Upper lobe of left lung (tissue), 6 donors: ENCODE measurements around the gene SNX10. TPM values are rescaled to one million over a fixed set of nuclear protein-coding genes. Genes with fewer than 3 reads are reported as not detected.
A peak's percentile ranks its signal among the peaks of the same experiment; 100 is the strongest.
"Not testable (repeated sequence)": the region's sequence is repeated elsewhere in the genome, so short reads cannot be mapped to it uniquely, and the experiment has no call there.

Source experiments
- ATAC-seq, 2 donors: fragments of 200-7000 bp; cut with Tn5 transposase; one replicate each; pipeline ENCODE4 v1.9.1; 2022; ENCODE audit warnings: mild to moderate bottlenecking in 2 of 2, moderate library complexity in 2 of 2; ENCODE audit not compliant: low FRiP score in 2 of 2
- DNase-seq, 2 donors: peaks; one replicate each; pipeline ENCODE4 v3.0.0-alpha.2; 2019 to 2020
- H3K27ac ChIP-seq, 4 donors: fragments of 200-600 bp; sonication (generic); one replicate each; pipeline ENCODE4 v1.5.1; 2016 to 2019
- H3K27me3 ChIP-seq, 4 donors: fragments of 200-600 bp; sonication (generic); one replicate each; pipeline ENCODE4 v1.5.1; 2017 to 2019
- H3K36me3 ChIP-seq, 4 donors: fragments of 200-600 bp; sonication (generic); one replicate each; pipeline ENCODE4 v1.5.1; 2016 to 2019
- H3K4me1 ChIP-seq, 4 donors: fragments of 200-600 bp; sonication (generic); one replicate each; pipeline ENCODE4 v1.5.1; 2018 to 2019
- H3K4me3 ChIP-seq, 4 donors: fragments of 200-600 bp; sonication (generic); one replicate each; pipeline ENCODE4 v1.5.1; 2017 to 2019; ENCODE audit warnings: mild to moderate bottlenecking in 2 of 4, moderate library complexity in 1 of 4
- H3K9me3 ChIP-seq, 4 donors: fragments of 200-600 bp; sonication (generic); one replicate each; pipeline ENCODE4 v1.5.1; 2018 to 2019
- CTCF ChIP-seq, 6 experiments: fragments of 450-650 bp in 4 of 6; fragments of 200-600 bp in 2 of 6; sonication (generic) in 2 of 6; IDR thresholded peaks; one replicate each; pipeline ENCODE4 v1.5.1; 2016 to 2019; ENCODE audit warnings: antibody characterized with exemption in 6 of 6
- EP300 ChIP-seq, 4 donors: sonication (generic); formaldehyde crosslinking; IDR thresholded peaks; one replicate each; pipeline ENCODE4 v1.5.1; 2017; ENCODE audit warnings: antibody characterized with exemption in 4 of 4, control low read depth in 2 of 4
- POLR2A ChIP-seq, 4 donors: fragments of 450-650 bp; IDR thresholded peaks; one replicate each; pipeline ENCODE4 v1.5.1; 2016 to 2017; ENCODE audit warnings: antibody characterized with exemption in 4 of 4, mild to moderate bottlenecking in 2 of 4
- POLR2AphosphoS5 ChIP-seq, 2 donors: sonication (generic); formaldehyde crosslinking; IDR thresholded peaks; one replicate each; pipeline ENCODE4 v1.5.1; 2017; ENCODE audit warnings: antibody characterized with exemption in 2 of 2
- WGBS, 2 donors: methylation state at CpG; one replicate each; pipeline ENCODE4 v1.1.5; 2017 to 2018; 5-methylcytosine and 5-hydroxymethylcytosine counted together
- total RNA-seq, 6 donors: library from RNA; depleted of rRNA in 4 of 6; stranded (reverse); fragments of >200 nt in 4 of 6; gene quantifications; one replicate each; pipeline versions ENCODE4 v1.1.0 to v1.2.1, GENCODE V29; 2016 to 2021
- donor health status: DM: no; HTN: no; CAD: no; lungs with moderate emphysema.
- donor health status: DM: no; HTN: yes; CAD: no; lungs with severe emphysema.

The SNX10 gene
- total RNA-seq, 6 donors from 2014 or later: 24.1 to 78.6 (median 36.4) TPM

GRCh38 chr7:26288126-26288525 is 3.5 kb upstream of the SNX10 start:
- H3K27ac ChIP-seq, H3K27me3 ChIP-seq, H3K4me3 ChIP-seq, H3K36me3 ChIP-seq, H3K9me3 ChIP-seq: not testable (repeated sequence)
- peak in 1 of 2 donors; percentile 45 for ATAC-seq
- WGBS, 2 donors: 58 to 62% methylated on average over 5 of the region's 5 CpGs
- peaks cover 0 to 18% (median 4%) of the 10 kb centered on the region in 4 donors for H3K4me1 ChIP-seq
- peak in 1 of 2 donors; percentile 36 for DNase-seq
- peak in 1 of 2 donors; percentile 18 for TF ChIP-seq POLR2AphosphoS5 (IDR thresholded peaks at IDR 0.05)

GRCh38 chr7:26291251-26291650 is 411 bp upstream of the SNX10 start:
- Histone ChIP-seq H3K36me3 (no peaks in the 10 kb centered on the region), H3K27me3 (no peaks in the 10 kb centered on the region), H3K4me1 (peaks cover 0 to 22% (median 6%) of the 10 kb centered on the region in 4 donors), H3K9me3 (no peaks in the 10 kb centered on the region), H3K27ac (peak overlapping the region in 2 of 4 donors; percentile 77 to 90), H3K4me3 (peak overlapping the region in 3 of 4 donors; percentile 59 to 72 (median 59))
- DNase-seq: no peak
- TF ChIP-seq CTCF (IDR thresholded peaks at IDR 0.05) (no peak), EP300 (IDR thresholded peaks at IDR 0.05) (no peak)
- ATAC-seq: no peak
- WGBS, 2 donors: 46 to 52% methylated on average over 4 of the region's 4 CpGs

GRCh38 chr7:26292768-26293560 is 1.3 kb downstream of the SNX10 start:
- no peaks in the 10 kb centered on the region for H3K36me3 ChIP-seq
- peaks cover 0 to 22% (median 6%) of the 10 kb centered on the region in 4 donors for H3K4me1 ChIP-seq
- DNase-seq (peak in 1 of 2 donors; percentile 53), ATAC-seq (peak; percentile 21 to 56)
- peak overlapping the region in 3 of 4 donors; percentile 59 to 72 (median 59) for H3K4me3 ChIP-seq
- H3K9me3 ChIP-seq: no peaks in the 10 kb centered on the region
- WGBS, 2 donors: 78 to 80% methylated on average over 11 of the region's 11 CpGs
- peak overlapping the region in 3 of 4 donors; percentile 62 to 90 (median 77) for H3K27ac ChIP-seq
- no peaks in the 10 kb centered on the region for H3K27me3 ChIP-seq
- TF ChIP-seq POLR2A (IDR thresholded peaks at IDR 0.05) (no peak), POLR2AphosphoS5 (IDR thresholded peaks at IDR 0.05) (no peak), CTCF (IDR thresholded peaks at IDR 0.05) (no peak), EP300 (IDR thresholded peaks at IDR 0.05) (no peak)

- H3K4me3 ChIP-seq: peak overlapping the region in 2 of 4 donors; percentile 59 to 72
- H3K4me1 ChIP-seq: peaks cover 0 to 22% (median 6%) of the 10 kb centered on the region in 4 donors
- H3K36me3 ChIP-seq: no peaks in the 10 kb centered on the region
- peak overlapping the region; percentile 50 to 90 (median 70) for H3K27ac ChIP-seq
- TF ChIP-seq POLR2AphosphoS5 (IDR thresholded peaks at IDR 0.05) (no peak), POLR2A (IDR thresholded peaks at IDR 0.05) (no peak), EP300 (IDR thresholded peaks at IDR 0.05) (no peak), CTCF (IDR thresholded peaks at IDR 0.05) (no peak)
- ATAC-seq (peak in 1 of 2 donors; percentile 45), DNase-seq (no peak)
- WGBS, 2 donors: 61 to 69% methylated on average over 6 of the region's 6 CpGs
- no peaks in the 10 kb centered on the region for H3K27me3 ChIP-seq
- no peaks in the 10 kb centered on the region for H3K9me3 ChIP-seq
Measured at GRCh38 chr7:26293569-26294308, 2.1 kb downstream of the SNX10 start.

GRCh38 chr7:26295015-26295414 is 3.4 kb downstream of the SNX10 start:
- Histone ChIP-seq H3K9me3 (no peaks in the 10 kb centered on the region), H3K4me3 (no peak overlapping the region), H3K27me3 (no peaks in the 10 kb centered on the region), H3K4me1 (peaks cover 0 to 22% (median 6%) of the 10 kb centered on the region in 4 donors), H3K27ac (peak overlapping the region in 1 of 4 donors; percentile 90), H3K36me3 (no peaks in the 10 kb centered on the region)
- no peak for DNase-seq
- ATAC-seq: no peak
- TF ChIP-seq POLR2A (IDR thresholded peaks at IDR 0.05) (no peak), CTCF (IDR thresholded peaks at IDR 0.05) (no peak), POLR2AphosphoS5 (IDR thresholded peaks at IDR 0.05) (no peak), EP300 (IDR thresholded peaks at IDR 0.05) (no peak)
